GM10248 (cell line): ENCODE measurements around the gene SNHG17.

ENCODE experiments used
- CTCF ChIA-PET: fragments of 300-600 bp; sonication (Branson Sonifier 250); formaldehyde crosslinking; extraction: SDS; loops from one replicate; lab custom pipeline; 2021; ENCODE audit warnings: antibody characterized with exemption; lab: Yijun Ruan, JAX
- POLR2A ChIA-PET: fragments of 350-650 bp; sonication (Branson Sonifier 250); formaldehyde crosslinking; extraction: SDS; loops from one replicate; lab custom pipeline; 2020; ENCODE audit warnings: antibody characterized with exemption; lab: Yijun Ruan, JAX
- DNase-seq: peaks from one replicate; pipeline ENCODE4 v3.0.0; 2012; ENCODE audit errors: extremely low spot score
- TF ChIP-seq, protein P1 (sequence below): IDR thresholded peaks from 2 replicates; pipeline ENCODE4 v1.5.1; 2012; ENCODE audit warnings: mild to moderate bottlenecking, low read depth; ENCODE audit errors: extremely low read depth, missing control alignments, control extremely low read depth

Gene SNHG17

DNA sequence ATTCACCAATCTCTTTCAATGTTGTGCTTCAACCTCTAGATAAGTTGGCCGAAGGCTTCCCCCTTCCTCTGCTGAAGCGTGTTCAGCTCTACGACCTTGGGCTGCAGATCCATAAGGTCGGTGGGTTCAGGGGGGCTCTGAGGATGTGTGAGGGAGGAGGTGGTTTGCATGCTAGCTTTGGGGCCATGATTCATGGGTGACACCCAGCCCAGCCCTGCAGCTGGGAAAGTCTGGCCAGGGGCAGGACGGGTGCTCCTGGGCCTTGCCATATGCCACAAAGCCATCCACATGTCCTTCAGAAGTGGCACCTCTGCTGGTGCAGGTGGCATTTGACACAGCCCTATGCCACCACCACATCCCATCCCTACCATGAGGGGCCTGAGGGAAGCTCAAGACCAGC lies 61.2 kb downstream of the SNHG17 start:
- TF ChIP-seq, protein P1, sequence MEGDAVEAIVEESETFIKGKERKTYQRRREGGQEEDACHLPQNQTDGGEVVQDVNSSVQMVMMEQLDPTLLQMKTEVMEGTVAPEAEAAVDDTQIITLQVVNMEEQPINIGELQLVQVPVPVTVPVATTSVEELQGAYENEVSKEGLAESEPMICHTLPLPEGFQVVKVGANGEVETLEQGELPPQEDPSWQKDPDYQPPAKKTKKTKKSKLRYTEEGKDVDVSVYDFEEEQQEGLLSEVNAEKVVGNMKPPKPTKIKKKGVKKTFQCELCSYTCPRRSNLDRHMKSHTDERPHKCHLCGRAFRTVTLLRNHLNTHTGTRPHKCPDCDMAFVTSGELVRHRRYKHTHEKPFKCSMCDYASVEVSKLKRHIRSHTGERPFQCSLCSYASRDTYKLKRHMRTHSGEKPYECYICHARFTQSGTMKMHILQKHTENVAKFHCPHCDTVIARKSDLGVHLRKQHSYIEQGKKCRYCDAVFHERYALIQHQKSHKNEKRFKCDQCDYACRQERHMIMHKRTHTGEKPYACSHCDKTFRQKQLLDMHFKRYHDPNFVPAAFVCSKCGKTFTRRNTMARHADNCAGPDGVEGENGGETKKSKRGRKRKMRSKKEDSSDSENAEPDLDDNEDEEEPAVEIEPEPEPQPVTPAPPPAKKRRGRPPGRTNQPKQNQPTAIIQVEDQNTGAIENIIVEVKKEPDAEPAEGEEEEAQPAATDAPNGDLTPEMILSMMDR: no peak
- CTCF ChIA-PET: interaction anchor here (0.9 to 1.2 kb wide), 2 partner anchors 9 to 17 kb away, joined by 3 to 4 read pairs; no protein-coding TSS in a partner anchor
- DNase-seq: no peak
- POLR2A ChIA-PET: no interaction called here

DNA sequence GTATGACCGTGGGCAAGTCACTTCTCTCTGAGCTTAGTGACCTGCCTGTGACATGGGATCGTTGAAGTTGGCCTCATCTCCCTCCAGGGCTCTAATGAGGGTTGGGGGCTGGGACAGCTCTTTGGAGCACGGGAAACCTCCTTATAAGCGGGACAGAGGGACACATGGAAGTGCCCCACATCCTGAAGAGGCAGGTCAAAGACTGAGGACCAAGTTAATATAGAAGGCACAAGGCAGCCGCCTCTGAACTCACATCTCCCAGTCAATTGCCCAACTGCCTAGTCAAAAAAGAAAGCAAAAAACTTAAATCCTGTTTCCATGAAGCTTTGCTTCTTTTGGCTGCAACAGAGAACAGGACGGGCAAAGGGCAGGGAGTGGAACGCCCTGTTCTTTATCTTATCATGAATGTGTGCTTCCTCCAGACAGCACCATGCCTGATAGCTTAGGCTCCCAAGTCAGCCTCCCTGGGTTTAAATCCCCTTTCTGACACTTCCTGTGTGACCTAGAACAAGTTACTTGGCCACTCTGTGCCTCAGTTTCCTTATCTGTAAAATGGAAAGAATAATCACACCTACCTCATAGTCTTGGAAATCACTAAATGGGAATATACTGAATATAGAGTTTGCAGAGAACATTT lies 61.8 kb downstream of the SNHG17 start:
- DNase-seq: no peak
- CTCF ChIA-PET: interaction anchor here (0.9 kb wide), 1 partner anchor 16 kb away, joined by 3 read pairs; no protein-coding TSS in a partner anchor
- POLR2A ChIA-PET: no interaction called here
- TF ChIP-seq, protein P1: no peak

DNA sequence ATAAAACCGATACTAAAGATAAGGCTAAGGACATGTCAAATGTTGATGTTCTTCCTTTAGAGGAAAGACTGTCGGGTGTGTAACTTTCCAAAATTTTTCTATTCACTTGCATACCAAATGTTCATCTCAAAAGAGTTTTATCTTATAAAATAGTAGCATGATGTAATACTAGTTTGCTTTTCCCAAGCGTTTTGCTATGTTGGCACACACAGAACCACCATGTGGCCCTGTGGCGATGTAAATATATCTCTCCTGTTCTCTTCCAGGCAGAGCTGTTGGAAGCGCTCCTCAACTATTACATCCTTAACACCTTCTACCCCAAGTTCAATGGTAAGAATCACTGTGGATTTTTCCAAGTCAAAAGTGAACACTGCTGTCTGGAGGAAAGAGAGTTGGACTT lies 62.3 kb downstream of the SNHG17 start:
- no peak for DNase-seq
- POLR2A ChIA-PET: no interaction called here
- CTCF ChIA-PET: no interaction called here
- TF ChIP-seq, protein P1: no peak
